GM12874 (cell line): ENCODE data around the gene SUFU.

Experiments used
- TF ChIP-seq, protein P1 (sequence below): IDR thresholded peaks from 2 replicates; pipeline ENCODE4 v1.5.1; 2011; ENCODE audit warnings: low read depth, mild to moderate bottlenecking, control low read depth, low read length, moderate library complexity; ENCODE audit not compliant: insufficient read depth

SUFU gene

DNA sequence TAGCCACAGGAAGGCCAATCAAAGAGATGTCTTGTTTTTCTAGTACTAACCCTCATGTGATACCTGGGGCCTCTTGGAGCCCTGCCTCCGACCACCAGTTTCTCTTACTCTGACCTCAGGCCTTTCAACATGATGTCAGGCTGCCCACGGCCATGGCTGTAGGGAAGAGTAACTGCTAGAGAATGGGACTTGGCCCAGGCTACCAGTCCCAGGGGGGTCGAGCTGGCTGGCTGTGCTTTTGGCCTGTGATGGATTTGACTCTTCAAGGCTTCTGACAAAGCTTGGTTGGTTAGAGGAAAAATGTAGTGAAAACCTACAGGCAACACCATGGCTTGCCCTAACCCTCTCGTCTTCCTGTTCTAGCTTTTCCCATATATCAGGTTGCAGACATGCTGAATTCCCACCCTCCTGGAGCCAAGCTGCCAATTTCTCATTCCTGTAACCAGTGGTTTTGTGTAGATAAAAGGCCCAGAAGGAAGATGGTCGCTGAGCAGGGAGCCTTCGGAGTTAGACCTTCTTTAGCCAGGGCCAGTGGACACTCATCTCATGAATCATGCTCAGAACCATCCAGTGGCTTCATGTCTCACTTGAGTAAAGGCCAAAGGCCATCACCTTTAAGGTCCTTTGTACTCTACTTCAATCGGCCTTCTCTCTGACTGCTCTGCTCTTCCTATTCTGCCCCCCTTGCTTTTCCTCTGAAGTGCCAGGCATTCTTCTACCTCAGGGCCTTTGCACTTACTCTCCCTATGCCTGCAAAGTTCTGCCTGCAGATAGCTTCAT is 19.7 kb downstream of the SUFU start:
- TF ChIP-seq, protein P1, sequence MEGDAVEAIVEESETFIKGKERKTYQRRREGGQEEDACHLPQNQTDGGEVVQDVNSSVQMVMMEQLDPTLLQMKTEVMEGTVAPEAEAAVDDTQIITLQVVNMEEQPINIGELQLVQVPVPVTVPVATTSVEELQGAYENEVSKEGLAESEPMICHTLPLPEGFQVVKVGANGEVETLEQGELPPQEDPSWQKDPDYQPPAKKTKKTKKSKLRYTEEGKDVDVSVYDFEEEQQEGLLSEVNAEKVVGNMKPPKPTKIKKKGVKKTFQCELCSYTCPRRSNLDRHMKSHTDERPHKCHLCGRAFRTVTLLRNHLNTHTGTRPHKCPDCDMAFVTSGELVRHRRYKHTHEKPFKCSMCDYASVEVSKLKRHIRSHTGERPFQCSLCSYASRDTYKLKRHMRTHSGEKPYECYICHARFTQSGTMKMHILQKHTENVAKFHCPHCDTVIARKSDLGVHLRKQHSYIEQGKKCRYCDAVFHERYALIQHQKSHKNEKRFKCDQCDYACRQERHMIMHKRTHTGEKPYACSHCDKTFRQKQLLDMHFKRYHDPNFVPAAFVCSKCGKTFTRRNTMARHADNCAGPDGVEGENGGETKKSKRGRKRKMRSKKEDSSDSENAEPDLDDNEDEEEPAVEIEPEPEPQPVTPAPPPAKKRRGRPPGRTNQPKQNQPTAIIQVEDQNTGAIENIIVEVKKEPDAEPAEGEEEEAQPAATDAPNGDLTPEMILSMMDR: no peak

GRCh38 chr10:102524746-102525145 is 21.0 kb downstream of the SUFU start:
- TF ChIP-seq, protein P1: no peak

GRCh38 chr10:102527546-102527945 is 23.8 kb downstream of the SUFU start:
- TF ChIP-seq, protein P1: no peak

DNA sequence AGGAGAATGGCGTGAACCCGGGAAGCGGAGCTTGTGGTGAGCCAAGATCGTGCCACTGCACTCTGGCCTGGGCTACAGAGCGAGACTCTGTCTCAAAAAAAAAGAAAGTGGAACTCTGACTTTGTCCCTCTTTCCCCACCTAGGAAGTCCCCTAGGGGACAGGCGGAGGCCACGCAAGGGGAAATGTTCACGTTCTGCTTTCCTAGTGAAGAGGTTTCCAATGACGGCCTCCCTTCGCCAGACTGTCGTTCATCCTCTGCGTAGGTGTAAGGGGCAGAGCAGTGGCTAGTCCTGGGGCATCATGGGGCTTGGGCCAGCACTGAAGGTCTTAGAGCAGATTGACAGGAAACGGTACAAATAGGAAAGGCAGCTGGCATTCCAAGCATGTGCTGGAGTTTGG is 30.6 kb downstream of the SUFU start:
- TF ChIP-seq, protein P1: no peak

DNA sequence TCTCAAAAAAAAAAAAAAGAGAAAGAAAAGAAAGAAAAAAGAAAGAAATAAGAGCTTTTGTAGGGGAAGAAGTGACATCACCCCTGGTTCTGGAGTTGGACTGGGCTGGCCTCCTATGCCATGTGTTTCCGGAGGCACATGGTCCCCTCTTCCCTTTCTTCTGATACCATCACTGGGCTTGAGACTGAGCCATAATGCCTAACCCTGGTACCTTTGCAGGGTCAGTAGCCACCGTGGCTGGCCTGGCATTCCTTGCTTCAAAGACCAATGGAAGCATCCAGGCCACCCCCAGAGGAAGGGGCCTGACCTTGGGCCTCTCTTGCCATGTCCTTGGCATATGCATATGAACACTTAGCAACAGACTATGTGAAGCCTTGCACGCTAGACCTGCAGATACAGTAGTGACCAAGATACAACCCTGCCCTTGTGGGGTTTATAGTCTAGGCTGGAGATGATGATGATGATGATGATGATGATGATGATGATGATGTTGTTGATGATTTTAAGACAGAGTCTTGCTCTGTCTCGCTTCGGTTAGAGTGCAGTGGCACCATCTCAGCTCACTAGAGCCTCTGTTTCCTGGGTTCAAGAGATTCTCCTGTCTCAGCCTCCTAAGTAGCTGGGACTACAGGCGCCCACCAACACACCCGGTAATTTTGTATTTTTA is 31.8 kb downstream of the SUFU start:
- TF ChIP-seq, protein P1: no peak

DNA sequence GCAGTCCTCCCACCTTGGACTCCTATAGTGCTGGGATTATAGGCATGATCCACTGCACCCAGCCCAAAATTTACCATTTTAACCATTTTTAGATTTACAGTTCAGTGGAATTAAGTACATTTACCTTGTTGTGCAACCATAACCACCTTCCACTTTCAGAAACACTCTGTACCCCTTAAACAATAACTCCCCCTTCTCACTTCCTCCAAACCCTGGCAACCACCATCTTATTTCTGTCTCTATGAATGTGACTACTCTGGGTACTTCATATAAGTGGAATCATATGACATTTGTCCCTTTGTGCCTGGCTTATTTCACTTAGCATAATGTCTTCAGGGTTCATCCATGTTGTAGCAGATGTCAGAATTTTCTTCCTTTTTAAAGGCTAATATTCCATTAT is 33.6 kb downstream of the SUFU start:
- TF ChIP-seq, protein P1: no peak

GRCh38 chr10:102537948-102538347 is 34.2 kb downstream of the SUFU start:
- TF ChIP-seq, protein P1: no peak
